PFSK-1 (cell line): Measurements from ENCODE around the gene ZNF622.

Experiments used
- FOXP2 ChIP-seq: optimal IDR thresholded peaks from 2 replicates; pipeline ENCODE3; 2011; ENCODE audit warnings: borderline replicate concordance, control low read depth, inconsistent platforms; ENCODE audit not compliant: insufficient read depth; ENCODE audit errors: extremely low read length, extremely low read depth
- POLR2AphosphoS5 ChIP-seq: IDR thresholded peaks from 2 replicates; pipeline ENCODE4 v1.6.1; 2012; ENCODE audit warnings: low read depth, mild to moderate bottlenecking, control low read depth, low read length, moderate library complexity
- SIN3A ChIP-seq: IDR thresholded peaks from 2 replicates; pipeline ENCODE4 v1.6.1; 2012; ENCODE audit warnings: mild to moderate bottlenecking, low read length, moderate library complexity, borderline replicate concordance; ENCODE audit not compliant: insufficient read depth
- TAF1 ChIP-seq: IDR thresholded peaks from 2 replicates; pipeline ENCODE4 v1.6.1; 2012; ENCODE audit warnings: low read length, control low read depth, borderline replicate concordance; ENCODE audit not compliant: insufficient read depth
- TF ChIP-seq, protein P1 (sequence below), 2 experiments: IDR thresholded peaks; 2 replicates each; pipeline versions ENCODE4 v1.6.1 to v1.8.0; 2011 to 2012; ENCODE audit warnings: low read depth in 2 of 2, low read length in 2 of 2, control low read depth in 1 of 2, inconsistent platforms in 1 of 2, mild to moderate bottlenecking in 1 of 2, moderate library complexity in 1 of 2; ENCODE audit not compliant: insufficient read depth in 1 of 2

ZNF622 gene

DNA sequence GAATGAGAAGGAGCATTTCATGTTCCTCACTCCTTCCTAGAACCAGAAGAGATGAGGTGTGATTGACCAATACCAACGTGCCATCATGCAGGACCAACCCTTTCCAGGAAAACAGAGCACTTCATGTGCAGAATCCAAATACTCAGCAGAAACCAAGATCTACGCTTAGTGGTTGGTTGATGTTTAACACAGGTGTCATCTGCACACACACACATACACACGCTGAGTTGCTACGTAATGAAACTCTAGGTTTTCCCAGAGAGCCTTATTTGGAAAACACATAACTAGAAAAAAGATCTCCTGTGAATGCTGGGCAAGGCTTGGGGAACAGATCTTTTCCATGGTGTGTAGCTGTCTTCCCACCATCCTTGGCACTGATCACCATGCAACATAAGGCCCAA, 21.1 kb upstream of the ZNF622 start:
- TF ChIP-seq, protein P1, sequence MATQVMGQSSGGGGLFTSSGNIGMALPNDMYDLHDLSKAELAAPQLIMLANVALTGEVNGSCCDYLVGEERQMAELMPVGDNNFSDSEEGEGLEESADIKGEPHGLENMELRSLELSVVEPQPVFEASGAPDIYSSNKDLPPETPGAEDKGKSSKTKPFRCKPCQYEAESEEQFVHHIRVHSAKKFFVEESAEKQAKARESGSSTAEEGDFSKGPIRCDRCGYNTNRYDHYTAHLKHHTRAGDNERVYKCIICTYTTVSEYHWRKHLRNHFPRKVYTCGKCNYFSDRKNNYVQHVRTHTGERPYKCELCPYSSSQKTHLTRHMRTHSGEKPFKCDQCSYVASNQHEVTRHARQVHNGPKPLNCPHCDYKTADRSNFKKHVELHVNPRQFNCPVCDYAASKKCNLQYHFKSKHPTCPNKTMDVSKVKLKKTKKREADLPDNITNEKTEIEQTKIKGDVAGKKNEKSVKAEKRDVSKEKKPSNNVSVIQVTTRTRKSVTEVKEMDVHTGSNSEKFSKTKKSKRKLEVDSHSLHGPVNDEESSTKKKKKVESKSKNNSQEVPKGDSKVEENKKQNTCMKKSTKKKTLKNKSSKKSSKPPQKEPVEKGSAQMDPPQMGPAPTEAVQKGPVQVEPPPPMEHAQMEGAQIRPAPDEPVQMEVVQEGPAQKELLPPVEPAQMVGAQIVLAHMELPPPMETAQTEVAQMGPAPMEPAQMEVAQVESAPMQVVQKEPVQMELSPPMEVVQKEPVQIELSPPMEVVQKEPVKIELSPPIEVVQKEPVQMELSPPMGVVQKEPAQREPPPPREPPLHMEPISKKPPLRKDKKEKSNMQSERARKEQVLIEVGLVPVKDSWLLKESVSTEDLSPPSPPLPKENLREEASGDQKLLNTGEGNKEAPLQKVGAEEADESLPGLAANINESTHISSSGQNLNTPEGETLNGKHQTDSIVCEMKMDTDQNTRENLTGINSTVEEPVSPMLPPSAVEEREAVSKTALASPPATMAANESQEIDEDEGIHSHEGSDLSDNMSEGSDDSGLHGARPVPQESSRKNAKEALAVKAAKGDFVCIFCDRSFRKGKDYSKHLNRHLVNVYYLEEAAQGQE (IDR thresholded peaks at IDR 0.05; ENCODE audit: insufficient read depth in 1 of 2, low read depth in 2 of 2, low read length in 2 of 2): no peak
- TF ChIP-seq FOXP2 (no peak), SIN3A (no peak), POLR2AphosphoS5 (no peak), TAF1 (no peak)

DNA sequence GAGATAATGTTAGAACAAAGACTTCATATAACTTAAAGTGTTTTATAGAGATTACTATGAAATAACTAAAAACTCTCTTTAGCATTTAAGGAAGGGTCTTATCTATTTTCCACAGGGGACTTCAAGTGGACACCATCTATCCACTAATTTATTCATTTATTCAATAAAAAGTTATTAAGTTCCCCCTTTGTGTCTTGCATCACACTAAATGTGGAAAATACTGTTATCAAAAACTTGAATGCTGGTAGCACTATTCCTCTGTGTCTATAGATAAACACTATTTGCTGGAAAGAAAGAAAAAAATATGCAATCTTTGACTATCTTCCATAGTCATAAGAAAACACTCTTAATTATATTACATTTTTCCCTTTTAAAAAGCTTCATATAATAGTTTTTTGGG, 20.1 kb upstream of the ZNF622 start:
- TF ChIP-seq FOXP2 (no peak), TAF1 (no peak), POLR2AphosphoS5 (no peak), SIN3A (no peak)
- TF ChIP-seq, protein P1 (IDR thresholded peaks at IDR 0.05; ENCODE audit: insufficient read depth in 1 of 2, low read depth in 2 of 2, low read length in 2 of 2): no peak

DNA sequence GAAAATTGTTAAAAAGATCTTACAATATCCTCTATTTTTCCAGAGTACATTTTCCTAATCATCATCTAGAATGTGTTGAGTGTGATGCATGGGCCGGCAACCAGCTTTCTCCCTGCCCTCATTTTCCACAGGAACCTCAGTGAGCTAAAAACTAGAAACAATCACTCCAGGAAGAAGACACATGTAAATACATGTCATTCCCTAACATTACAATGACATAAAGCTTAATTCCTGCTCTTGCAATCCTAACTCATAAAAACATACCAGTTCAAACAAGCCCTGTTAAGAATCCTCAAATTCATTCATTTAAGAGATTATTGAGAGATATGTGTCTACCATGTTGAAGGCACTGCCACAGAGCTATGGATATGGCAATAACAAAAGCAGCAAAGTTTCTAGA, 18.5 kb upstream of the ZNF622 start:
- no peak for TF ChIP-seq SIN3A
- no peak for TF ChIP-seq FOXP2
- TF ChIP-seq POLR2AphosphoS5: no peak
- TF ChIP-seq, protein P1 (IDR thresholded peaks at IDR 0.05; ENCODE audit: insufficient read depth in 1 of 2, low read depth in 2 of 2, low read length in 2 of 2): no peak
- TF ChIP-seq TAF1: no peak

DNA sequence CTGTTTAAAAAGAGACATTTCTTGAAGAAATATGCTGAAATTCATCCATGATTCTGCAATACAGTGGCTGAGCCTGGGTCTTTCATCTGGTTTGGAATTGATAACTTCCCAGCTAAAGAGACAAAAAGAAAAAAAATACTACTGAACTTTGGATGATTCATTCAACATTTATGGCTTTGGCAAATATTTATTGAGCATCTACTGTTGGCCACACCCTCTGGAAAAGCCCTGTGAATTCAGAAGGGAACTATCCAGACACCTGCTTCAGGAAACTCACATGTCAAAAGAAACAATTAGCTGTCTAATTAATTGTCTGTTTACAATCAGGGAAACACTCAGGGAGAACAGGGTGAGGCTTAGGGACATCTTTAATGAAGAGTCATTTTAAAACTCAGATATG, 17.8 kb upstream of the ZNF622 start:
- TF ChIP-seq POLR2AphosphoS5 (no peak), TAF1 (no peak), FOXP2 (no peak), SIN3A (no peak)
- TF ChIP-seq, protein P1 (IDR thresholded peaks at IDR 0.05; ENCODE audit: insufficient read depth in 1 of 2, low read depth in 2 of 2, low read length in 2 of 2): no peak

DNA sequence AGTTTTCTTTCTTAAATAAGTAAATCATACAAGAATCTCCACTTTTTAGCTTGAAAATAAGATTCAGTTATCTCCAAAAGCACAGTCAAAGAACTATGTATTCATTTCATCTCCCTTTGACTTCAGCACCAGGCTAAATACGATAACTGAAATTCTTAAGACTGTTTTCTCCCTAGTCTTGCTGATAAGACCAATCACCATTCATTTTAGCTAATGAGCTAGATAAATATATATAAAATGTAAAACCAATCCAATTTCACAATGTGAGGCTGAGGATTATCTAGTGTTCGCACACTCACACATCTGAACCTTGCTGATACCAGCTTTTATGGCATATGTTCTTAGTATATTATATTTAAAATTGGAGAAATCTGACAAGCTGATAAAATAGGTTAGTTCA, 17.3 kb upstream of the ZNF622 start:
- TF ChIP-seq POLR2AphosphoS5 (no peak), SIN3A (no peak), TAF1 (no peak), FOXP2 (no peak)
- TF ChIP-seq, protein P1 (IDR thresholded peaks at IDR 0.05; ENCODE audit: insufficient read depth in 1 of 2, low read depth in 2 of 2, low read length in 2 of 2): no peak
